ENCODE measurements around the gene CCNE1. TPM values are rescaled to one million over a fixed set of nuclear protein-coding genes. Genes with fewer than 3 reads are reported as not detected.
"Not testable (repeated sequence)": the region's sequence is repeated elsewhere in the genome, so short reads cannot be mapped to it uniquely, and the experiment has no call there.

Gene CCNE1
- polyA plus RNA-seq, 1 donor (not counting 4 experiments of a cell fraction or from before 2014, with no cell fraction given), result 11.2 TPM

DNA sequence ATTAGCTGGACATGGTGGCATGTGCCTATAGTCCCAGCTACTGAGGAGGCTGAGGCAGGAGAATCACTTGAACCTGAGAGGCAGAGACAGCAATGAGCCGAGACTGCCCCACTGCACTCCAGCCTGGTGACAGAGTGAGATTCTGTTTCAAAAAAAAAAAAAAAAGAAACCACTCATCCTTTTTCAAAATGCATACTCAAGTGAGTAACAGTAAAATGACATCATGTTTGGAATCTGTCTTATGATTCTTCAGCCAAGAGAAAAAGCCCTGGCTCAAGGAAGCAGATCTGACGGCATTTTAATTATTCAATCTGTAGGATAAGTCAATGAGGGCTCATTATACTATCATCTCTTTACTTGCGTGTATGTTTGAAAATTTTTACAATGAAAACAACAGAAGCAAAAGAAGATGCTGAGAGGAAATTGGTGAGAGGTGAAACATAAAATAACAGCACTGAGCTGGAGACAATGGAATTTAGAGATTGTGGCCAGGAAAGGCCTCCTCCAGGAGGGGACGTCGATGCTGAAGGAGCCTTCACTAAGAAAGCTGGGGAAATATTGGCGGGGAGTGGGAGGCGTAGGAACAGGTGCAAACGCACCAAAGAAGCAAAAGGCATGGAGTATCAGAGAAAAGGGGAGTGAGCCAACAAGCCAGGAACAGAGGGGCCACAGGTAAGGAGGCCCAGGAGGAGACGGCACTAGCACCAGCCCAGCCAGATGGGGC is 12.9 kb upstream of the CCNE1 start:
- H3K27me3 ChIP-seq (ENCODE audit: control insufficient read depth, extremely low read depth, insufficient read depth, low read length), result no peaks in the 10 kb centered on the region
- no peak for TF ChIP-seq EZH2 (IDR thresholded peaks at IDR 0.05; ENCODE audit: low read length)
- TF ChIP-seq, protein P1, sequence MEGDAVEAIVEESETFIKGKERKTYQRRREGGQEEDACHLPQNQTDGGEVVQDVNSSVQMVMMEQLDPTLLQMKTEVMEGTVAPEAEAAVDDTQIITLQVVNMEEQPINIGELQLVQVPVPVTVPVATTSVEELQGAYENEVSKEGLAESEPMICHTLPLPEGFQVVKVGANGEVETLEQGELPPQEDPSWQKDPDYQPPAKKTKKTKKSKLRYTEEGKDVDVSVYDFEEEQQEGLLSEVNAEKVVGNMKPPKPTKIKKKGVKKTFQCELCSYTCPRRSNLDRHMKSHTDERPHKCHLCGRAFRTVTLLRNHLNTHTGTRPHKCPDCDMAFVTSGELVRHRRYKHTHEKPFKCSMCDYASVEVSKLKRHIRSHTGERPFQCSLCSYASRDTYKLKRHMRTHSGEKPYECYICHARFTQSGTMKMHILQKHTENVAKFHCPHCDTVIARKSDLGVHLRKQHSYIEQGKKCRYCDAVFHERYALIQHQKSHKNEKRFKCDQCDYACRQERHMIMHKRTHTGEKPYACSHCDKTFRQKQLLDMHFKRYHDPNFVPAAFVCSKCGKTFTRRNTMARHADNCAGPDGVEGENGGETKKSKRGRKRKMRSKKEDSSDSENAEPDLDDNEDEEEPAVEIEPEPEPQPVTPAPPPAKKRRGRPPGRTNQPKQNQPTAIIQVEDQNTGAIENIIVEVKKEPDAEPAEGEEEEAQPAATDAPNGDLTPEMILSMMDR (optimal IDR thresholded peaks at IDR 0.05 in 1 of 3, IDR thresholded peaks at IDR 0.05 in 1 of 3, conservative IDR thresholded peaks at IDR 0.05 in 1 of 3; ENCODE audit: extremely low read depth in 1 of 3, insufficient read depth in 2 of 3, low read length in 3 of 3), result no peak
- H3K27ac ChIP-seq (ENCODE audit: control insufficient read depth, insufficient read depth, low read length), result no peak overlapping the region
- no peaks in the 10 kb centered on the region for H4K20me1 ChIP-seq (ENCODE audit: control insufficient read depth, extremely low read depth, insufficient read depth, low read length)
- H3K9me1 ChIP-seq (ENCODE audit: control insufficient read depth, extremely low read depth, insufficient read depth, low read length), result no peaks in the 10 kb centered on the region
- H3K36me3 ChIP-seq (ENCODE audit: control insufficient read depth in 2 of 2, extremely low read depth in 1 of 2, insufficient read depth in 2 of 2, low read length in 2 of 2), result no peaks in the 10 kb centered on the region
- H3K4me1 ChIP-seq (ENCODE audit: control insufficient read depth, extremely low read depth, insufficient read depth, low read length), result no peaks in the 10 kb centered on the region
- no peak for DNase-seq (ENCODE audit: low read depth, low spot score)
- FAIRE-seq, result no peak
- no peak overlapping the region for H3K4me3 ChIP-seq (ENCODE audit: control insufficient read depth in 2 of 3, extremely low read depth in 1 of 3, insufficient read depth in 2 of 3, low read depth in 1 of 3, low read length in 3 of 3)
- H2AFZ ChIP-seq (ENCODE audit: control insufficient read depth, low read length), result no peak overlapping the region
- no peak overlapping the region for H3K9ac ChIP-seq (ENCODE audit: control insufficient read depth, extremely low read depth, insufficient read depth, low read length)
- no peak overlapping the region for H3K4me2 ChIP-seq (ENCODE audit: control insufficient read depth, extremely low read depth, insufficient read depth, low read depth, low read length)
- no peaks in the 10 kb centered on the region for H3K9me3 ChIP-seq (ENCODE audit: control insufficient read depth, low read depth, low read length)
- dilution Hi-C loops (cut with MboI; ENCODE audit: extremely low pct_ligation_motif_present, low sequenced_read_pairs), result no loop called here
- H3K79me2 ChIP-seq (ENCODE audit: control insufficient read depth, insufficient read depth, low read length), result no peaks in the 10 kb centered on the region

DNA sequence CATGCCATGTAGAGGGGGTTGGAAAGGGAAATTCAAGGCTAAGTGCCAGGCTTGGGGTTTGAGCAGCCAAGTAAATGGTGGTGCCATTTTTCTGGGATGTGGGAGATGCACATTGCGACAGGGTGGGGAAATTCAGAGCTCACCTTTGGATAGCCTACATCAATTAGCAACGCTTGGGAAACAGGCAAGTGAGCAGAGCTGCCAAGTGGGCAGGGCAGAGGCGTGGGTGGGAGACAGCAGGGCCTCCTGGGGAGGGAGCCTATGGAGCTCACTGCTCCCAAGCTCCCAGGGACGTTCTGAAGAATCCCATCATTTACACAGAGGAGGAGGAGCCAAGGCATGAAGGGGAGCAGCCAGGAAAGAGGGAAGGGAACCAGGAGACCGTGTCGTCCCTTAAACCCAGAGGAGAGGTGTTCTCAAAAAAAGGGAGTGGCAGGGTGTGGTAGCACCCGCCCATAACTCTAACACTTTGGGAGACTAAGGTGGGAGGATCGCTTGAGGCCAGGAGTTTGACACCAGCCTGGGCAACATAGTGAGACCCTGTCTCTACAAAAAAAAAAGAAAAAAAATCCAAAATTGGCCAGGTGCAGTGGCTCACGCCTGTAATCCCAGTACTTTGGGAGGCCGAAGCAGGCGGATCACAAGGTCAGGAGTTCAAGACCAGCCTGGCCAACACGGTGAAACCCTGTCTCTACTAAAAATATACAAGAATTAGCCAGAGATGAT is 11.5 kb upstream of the CCNE1 start:
- Histone ChIP-seq H4K20me1 (ENCODE audit: control insufficient read depth, extremely low read depth, insufficient read depth, low read length) (no peaks in the 10 kb centered on the region), H3K9ac (ENCODE audit: control insufficient read depth, extremely low read depth, insufficient read depth, low read length) (no peak overlapping the region), H3K9me1 (ENCODE audit: control insufficient read depth, extremely low read depth, insufficient read depth, low read length) (no peaks in the 10 kb centered on the region), H3K27ac (ENCODE audit: control insufficient read depth, insufficient read depth, low read length) (no peak overlapping the region), H3K4me3 (ENCODE audit: control insufficient read depth in 2 of 3, extremely low read depth in 1 of 3, insufficient read depth in 2 of 3, low read depth in 1 of 3, low read length in 3 of 3) (no peak overlapping the region), H3K4me1 (ENCODE audit: control insufficient read depth, extremely low read depth, insufficient read depth, low read length) (no peaks in the 10 kb centered on the region), H2AFZ (ENCODE audit: control insufficient read depth, low read length) (no peak overlapping the region), H3K27me3 (ENCODE audit: control insufficient read depth, extremely low read depth, insufficient read depth, low read length) (no peaks in the 10 kb centered on the region), H3K79me2 (ENCODE audit: control insufficient read depth, insufficient read depth, low read length) (no peaks in the 10 kb centered on the region), H3K9me3 (ENCODE audit: control insufficient read depth, low read depth, low read length) (no peaks in the 10 kb centered on the region), H3K4me2 (ENCODE audit: control insufficient read depth, extremely low read depth, insufficient read depth, low read depth, low read length) (no peak overlapping the region), H3K36me3 (ENCODE audit: control insufficient read depth in 2 of 2, extremely low read depth in 1 of 2, insufficient read depth in 2 of 2, low read length in 2 of 2) (no peaks in the 10 kb centered on the region)
- TF ChIP-seq, protein P1 (optimal IDR thresholded peaks at IDR 0.05 in 1 of 3, IDR thresholded peaks at IDR 0.05 in 1 of 3, conservative IDR thresholded peaks at IDR 0.05 in 1 of 3; ENCODE audit: extremely low read depth in 1 of 3, insufficient read depth in 2 of 3, low read length in 3 of 3), result no peak
- no peak for TF ChIP-seq EZH2 (IDR thresholded peaks at IDR 0.05; ENCODE audit: low read length)
- dilution Hi-C loops (cut with MboI; ENCODE audit: extremely low pct_ligation_motif_present, low sequenced_read_pairs), result no loop called here
- DNase-seq (ENCODE audit: low read depth, low spot score) (no peak), FAIRE-seq (no peak)

DNA sequence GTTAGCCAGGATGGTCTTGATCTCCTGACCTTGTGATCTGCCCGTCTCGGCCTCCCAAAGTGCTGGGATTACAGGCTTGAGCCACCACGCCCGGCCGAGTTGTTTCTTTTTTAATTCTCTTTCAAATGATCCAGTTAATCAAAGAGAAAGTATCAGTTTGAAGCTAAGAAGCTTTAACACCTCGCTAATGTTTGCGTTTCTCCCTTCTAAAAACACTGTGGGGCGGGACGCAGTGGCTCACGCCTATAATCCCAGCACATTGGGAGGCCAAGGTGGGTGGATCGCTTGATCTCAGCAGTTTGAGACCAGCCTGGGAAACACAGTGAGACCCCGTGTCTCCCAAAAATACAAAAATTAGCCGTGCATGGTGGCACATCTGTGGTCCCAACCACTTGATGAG is 7.8 kb upstream of the CCNE1 start:
- DNase-seq (ENCODE audit: low read depth, low spot score); H3K9me3 ChIP-seq (ENCODE audit: control insufficient read depth, low read depth, low read length); H3K79me2 ChIP-seq (ENCODE audit: control insufficient read depth, insufficient read depth, low read length); dilution Hi-C loops (cut with MboI; ENCODE audit: extremely low pct_ligation_motif_present, low sequenced_read_pairs); FAIRE-seq; H3K27ac ChIP-seq (ENCODE audit: control insufficient read depth, insufficient read depth, low read length); H3K9ac ChIP-seq (ENCODE audit: control insufficient read depth, extremely low read depth, insufficient read depth, low read length); H2AFZ ChIP-seq (ENCODE audit: control insufficient read depth, low read length); H3K4me3 ChIP-seq (ENCODE audit: control insufficient read depth in 2 of 3, extremely low read depth in 1 of 3, insufficient read depth in 2 of 3, low read depth in 1 of 3, low read length in 3 of 3); H3K4me1 ChIP-seq (ENCODE audit: control insufficient read depth, extremely low read depth, insufficient read depth, low read length); H3K9me1 ChIP-seq (ENCODE audit: control insufficient read depth, extremely low read depth, insufficient read depth, low read length); H3K36me3 ChIP-seq (ENCODE audit: control insufficient read depth in 2 of 2, extremely low read depth in 1 of 2, insufficient read depth in 2 of 2, low read length in 2 of 2); H4K20me1 ChIP-seq (ENCODE audit: control insufficient read depth, extremely low read depth, insufficient read depth, low read length); H3K4me2 ChIP-seq (ENCODE audit: control insufficient read depth, extremely low read depth, insufficient read depth, low read depth, low read length); H3K27me3 ChIP-seq (ENCODE audit: control insufficient read depth, extremely low read depth, insufficient read depth, low read length): not testable (repeated sequence)

All from keratinocyte (primary cell).